ENCODE data around the gene SCN1A.

SCN1A gene

DNA sequence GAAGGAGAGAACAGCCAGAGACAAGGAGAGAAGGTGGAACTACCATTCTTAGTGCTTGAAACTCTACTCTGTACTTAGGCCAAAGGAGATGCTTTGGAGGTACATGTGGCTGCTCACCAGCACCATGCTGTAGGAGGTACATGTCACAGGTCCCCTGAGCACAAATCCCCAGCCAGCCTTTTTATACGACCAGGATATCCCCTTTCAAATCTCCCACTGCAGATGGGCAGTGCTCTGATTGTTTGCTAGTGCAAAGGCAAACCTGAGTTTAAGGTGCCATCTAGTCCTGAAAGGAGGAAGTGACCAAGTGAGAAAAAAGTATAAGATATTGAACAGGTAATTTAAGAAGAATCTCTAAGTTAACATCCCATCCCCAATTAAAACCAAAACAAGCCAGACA, 157.2 kb downstream of the SCN1A start:
- DNase-seq (ENCODE audit: low read depth) = no peak

DNA sequence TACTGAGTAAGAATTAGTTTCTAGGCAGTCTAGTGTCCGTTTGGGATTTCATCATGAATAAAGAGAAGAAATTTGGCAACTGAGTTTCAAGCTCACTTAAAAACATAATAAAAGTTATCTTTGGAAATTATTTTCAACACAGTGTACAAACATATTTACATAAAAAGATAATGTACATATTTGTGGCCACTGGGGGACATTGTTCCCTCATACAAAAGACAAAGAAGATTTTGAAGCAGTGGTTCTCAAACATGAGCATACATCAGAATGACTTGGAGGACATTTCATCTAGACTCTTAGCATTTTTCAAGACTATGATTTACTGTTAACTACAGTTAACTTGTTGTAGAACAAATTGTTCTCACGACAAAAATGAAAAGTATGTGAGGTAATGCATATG, 158.6 kb downstream of the SCN1A start:
- DNase-seq (ENCODE audit: low read depth) = no peak

DNA sequence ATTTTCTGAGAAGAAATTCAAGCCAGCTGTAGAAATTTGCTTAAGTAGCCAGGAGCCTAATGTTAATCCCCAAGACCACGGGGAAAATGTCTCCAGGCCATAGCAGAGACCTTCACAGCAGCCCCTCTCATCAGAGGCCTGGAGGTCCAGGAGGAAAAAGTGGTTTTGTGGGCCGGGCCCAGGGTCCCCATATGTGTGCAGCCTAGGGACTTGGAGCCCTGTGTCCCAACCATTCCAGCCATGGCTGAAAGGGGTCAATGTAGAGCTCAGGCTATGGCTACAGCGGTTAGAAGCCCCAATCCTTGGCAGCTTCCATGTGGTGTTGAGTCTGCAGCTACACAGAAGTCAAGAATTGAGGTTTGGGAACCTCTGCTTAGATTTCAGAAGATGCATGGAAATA, 160.1 kb downstream of the SCN1A start:
- no peak for DNase-seq (ENCODE audit: low read depth)

DNA sequence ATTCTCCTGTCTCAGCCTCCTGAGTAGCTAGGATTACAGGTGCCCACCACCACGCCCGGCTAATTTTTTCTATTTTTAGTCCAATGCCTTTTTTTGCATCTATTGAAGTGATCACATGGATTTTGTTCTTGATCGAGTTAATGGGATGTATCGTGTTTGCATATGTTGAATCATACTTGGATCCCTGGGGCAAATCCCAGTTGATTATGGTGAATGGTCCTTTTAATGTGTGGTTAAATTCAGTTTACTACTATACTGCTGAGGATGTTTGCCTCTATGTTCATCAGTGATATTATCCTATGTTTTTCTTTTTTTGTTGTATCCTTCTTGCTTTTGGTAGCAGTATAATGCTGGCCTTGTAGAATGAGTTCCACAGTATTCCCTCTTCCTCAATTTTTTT, 166.0 kb downstream of the SCN1A start:
- no peak for DNase-seq (ENCODE audit: low read depth)

DNA sequence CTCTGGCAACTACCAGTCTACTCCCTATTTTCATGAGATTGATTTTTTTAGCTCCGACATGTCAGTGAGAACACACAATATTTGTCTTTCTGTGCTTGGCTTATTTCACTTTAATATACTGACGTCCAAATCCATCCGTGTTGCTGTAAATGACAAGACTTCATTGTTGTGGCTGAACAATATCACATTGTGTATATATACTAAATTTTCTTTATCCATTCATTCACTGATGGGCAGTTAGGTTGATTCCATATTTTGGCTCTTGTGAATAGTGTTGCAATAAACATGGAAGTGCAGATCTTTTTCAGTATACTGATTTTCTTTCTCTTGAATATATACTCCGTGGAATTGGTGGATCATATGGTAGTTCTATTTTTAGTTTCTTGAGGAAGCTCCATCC, 168.4 kb downstream of the SCN1A start:
- no peak for DNase-seq (ENCODE audit: low read depth)

DNA sequence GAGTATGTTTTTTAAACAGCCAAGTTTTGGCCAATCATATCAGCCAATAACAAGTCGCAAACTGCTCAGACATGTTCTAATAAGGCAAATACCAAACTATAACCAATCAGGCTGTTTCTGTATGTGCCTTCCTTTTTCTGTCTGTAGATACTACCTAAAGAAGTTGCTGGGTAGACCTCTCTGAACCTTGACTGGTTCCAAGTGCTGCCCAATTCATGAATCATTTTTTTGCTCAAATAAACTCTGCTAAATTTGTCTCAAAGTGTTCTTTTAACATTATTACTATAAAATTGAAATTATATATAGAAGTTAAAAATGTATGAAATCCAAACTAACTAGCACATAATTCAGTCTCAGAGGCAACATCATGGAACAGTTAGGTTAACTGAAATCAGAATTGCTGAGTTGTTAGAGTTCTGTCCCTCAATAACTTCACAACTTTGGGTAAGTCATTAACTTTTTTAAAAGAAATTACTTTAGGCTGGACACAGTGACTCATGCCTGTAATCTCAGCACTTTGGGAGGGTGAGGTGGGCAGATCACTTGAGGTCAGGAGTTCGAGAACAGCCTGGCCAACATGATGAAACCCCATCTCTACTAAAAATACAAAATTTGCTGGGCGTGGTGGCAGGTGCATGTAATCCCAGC, 169.4 kb downstream of the SCN1A start:
- DNase-seq (ENCODE audit: low read depth) = no peak

DNA sequence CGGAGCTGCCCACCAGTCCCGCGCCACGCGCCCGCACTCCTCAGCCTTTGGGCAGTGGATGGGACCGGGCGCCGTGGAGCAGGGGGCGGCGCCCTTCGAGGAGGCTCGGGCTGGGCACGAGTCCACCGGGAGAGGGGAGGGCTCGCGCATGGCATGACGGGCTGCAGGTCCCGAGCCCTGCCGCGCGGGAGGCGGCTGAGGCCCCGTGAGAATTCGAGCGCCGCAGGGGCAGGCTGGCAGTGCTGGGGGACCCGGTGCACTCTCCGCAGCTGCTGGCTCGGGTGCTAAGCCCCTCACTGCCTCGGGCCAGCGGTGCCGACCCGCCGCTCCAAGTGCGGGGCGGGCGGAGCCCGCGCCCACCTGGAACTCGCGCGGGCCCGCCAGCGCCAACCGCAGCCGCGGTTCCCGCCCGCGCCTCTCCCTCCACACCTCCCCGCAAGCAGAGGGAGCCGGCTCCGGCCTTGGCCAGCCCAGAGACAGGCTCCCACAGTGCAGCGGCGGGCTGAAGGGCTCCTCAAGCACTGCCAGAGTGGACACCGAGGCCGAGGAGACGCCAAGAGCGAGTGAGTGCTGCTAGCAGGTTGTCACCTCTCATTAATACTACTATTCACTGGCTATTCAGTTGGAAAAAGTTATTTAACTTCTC, 170.7 kb downstream of the SCN1A start:
- DNase-seq (ENCODE audit: low read depth) = no peak

DNA sequence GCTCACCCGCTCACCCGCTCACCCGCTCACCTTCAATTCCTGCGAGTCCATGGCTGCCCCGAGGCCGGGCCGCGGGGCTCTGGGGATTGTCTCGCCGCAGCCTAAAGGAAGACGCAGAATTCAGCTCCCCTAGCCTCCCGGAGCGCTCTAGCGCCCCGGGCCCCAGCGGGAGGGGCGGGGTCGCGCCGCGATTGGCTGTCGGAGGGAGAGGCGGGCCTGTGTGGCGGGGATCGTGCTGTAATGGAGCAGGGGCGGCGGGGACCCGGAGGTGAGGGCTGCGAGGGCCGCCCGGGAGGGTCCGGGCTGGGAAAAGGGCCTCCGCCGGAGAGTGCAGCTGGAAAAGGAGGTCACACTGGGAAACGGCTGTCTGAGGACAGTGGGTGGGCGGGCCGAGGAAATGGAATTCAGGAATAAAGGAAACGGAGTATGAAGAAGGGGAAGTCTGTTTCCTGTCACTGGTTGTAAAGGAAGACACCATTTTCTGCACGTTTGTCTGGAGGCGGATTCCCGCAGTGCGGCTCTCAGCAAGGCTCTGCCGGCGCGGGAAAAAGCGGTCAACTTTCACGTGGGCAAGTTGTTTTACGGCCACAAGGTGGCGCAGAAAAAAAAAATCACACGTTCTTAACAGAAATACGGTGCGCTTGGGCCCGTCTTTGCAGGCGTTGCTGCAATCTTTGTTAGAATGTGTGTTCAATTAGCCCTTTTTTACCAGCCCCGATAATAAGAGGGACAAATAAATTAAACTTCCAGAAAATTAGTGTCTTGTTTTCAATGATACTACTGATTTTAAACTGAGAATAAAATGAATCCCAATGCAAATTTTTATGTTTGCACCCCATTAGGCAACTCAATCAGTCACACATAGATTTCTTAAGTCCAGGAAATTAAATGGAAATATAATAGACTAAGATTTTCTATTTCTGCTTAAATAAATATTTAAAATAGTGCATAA, 173.9 kb downstream of the SCN1A start, which contains the start of gene TTC21B:
Gene TTC21B, minus strand, starts transcription at position 122 of the 952 bp plus-strand sequence. Its CDS starts 71 bp downstream, at position 51.
- peak; percentile 92 for DNase-seq (ENCODE audit: low read depth)

DNA sequence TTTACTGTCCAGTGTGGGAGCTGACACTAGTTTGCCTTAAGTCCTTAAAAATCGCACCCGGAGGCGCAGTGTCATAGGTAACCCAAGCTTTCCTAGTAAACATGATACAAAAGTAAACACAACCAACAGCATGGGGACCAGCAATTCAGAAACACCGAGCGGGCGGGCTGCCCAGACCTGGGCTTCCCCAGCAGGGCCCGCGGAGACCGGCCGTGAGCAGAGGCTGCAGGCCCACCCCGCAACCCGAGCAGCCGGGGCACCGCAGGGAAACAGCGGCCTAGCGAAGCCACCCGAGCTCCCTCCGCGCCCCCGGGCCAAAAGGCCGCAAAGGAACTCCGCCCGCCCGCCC, 174.5 kb downstream of the SCN1A start:
- no peak for DNase-seq (ENCODE audit: low read depth)

DNA sequence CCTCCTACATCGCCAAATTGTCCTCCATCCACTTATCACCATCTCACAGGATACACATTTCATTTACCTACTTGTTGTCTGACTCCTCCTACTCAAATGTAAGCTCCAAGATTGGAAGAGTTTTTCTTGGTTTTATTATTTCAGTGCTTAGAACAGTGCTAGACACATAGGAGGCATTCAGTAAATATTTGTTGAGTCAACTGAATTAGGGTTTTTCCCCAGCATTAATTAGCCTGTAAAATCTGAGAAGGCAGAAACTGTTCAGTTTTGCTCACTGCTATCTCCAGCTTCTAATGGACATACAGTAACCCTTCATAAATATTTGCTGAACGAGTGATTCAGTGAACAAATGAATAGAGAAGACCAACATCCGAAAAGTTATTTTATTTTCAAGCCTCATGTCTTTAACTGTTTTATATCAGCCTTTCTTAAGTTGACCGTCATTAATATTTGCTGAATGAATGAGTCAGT, 175.0 kb downstream of the SCN1A start:
- no peak for DNase-seq (ENCODE audit: low read depth)

DNA sequence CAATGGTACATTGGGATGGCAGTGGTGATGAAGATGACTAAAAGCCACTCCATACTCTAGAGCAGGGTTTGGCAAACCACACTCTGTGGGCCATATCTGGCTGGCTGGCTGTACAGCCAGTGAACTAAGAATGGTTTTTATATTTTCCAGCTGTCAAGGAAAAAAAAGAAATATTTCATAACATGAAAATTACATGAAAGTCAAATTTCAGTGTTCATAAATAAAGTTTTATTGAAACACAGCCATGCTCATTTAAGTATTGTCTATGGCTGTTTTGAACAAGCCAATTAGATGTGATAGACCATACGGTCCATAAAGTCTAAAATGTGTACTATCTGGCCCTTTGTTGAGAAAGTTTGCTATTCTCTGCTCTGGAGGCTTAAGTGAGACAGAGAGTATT, 175.7 kb downstream of the SCN1A start:
- no peak for DNase-seq (ENCODE audit: low read depth)

DNA sequence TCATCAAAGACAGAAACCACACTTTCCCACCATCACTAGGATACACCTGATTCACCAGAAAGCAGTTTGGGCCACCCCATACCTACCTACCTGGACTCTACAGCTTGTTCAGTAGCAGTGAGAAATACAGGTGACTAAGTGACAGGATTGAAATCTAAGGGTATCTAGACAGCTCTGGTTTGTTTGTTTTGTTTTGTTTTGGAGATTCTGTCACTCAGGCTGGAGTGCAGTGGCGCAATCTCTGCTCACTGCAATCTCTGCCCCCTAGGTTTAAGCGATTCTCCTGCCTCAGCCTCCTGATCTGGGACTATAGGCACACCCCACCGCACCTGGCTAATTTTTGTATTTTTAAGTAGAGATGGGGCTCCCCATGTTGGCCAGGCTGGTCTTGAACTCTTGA, 177.4 kb downstream of the SCN1A start:
- DNase-seq (ENCODE audit: low read depth) = no peak

DNA sequence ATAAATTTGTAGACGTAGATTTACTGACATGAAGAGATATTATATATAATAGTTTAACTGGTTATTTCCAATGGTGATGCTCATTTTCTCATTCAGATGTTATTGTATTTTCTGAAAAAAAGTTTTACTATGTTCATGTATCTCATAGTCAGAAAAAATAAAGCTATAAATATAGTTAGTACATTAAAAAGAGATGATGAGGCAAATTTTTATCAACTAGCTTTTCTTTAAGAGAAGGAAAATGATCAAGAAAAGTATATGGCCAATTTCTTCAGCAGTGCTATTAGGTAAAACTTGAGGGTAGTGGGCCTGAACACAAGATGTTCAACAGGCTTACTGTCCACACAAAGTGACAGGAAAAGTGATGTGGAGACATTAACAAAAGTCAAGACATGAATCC, 186.0 kb downstream of the SCN1A start:
- DNase-seq (ENCODE audit: low read depth) = no peak

DNA sequence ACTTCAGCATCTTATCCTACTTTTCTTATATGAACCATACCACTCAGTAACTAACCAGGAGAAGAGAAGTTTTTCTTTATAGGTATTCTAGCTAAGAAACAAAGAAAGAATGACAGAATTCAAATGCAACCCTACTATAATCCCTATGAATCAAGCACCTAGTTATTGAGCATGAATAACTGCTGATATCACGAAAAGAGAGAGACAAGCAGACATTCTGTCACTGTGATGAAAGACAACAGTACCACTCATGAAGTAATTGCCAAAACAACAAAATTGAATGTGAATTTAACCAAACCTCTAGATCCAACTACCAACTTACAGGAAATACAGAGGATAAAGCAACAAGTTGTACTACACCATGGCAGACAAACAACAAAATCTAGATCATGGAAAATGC, 189.6 kb downstream of the SCN1A start:
- DNase-seq (ENCODE audit: low read depth) = no peak
